CD4-positive, alpha-beta T cell treated with Interleukin-6 at 100 ng/mL for 8 hours (primary cell): ENCODE measurements around the gene FKBP1B.
"Not testable (repeated sequence)": the region's sequence is repeated elsewhere in the genome, so short reads cannot be mapped to it uniquely, and the experiment has no call there.

ENCODE experiments used
- DNase-seq: peaks from one replicate; pipeline ENCODE4 v3.0.0-alpha.2; 2020; ENCODE audit warnings: mixed read lengths, low spot score

Gene FKBP1B

DNA sequence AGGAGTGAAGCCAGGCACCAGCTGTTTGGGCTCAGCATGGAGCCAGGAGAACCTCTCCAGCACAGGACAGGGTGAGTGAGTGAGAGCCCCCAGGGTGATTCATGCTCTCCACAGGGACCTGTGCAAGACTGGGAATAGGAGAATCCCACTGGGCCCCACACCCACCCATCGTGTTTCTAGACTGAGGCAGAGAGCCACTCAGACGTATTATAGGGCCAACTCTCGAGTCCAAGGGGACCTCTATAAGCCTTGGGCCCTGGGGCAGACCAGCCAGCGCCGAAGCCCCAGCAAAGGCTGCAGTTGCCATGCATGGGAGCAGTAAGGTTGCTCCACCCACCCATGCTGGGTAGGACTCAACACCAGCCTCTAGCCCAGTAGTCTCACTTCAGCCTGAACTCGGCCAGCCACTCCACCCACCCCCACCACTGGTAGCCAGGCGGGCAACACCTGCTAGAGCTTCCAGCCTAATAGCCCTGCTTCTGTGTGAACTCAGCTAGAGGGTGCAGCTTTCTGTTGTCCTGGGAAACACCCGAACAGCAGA is 54.6 kb downstream of the FKBP1B start:
- no peak for DNase-seq

DNA sequence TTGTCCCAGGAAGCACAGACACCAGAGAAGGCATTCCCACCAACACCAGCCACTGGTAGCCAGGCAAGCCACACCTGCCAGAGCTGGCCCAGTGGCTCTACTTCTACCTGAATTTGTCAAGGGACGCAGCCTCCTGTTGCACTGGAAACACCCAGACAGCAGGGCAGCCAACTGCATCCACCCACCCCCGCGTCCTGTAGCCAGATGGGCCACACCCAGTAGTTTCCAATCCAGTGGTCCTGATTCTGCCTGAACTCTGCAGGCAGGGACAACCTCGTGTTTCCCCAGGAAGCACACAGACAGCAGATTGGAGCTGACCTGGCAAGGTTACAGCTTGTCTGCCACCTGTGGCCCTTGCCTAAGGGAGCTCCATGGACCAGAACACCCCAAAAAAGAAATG is 55.4 kb downstream of the FKBP1B start:
- DNase-seq: no peak

DNA sequence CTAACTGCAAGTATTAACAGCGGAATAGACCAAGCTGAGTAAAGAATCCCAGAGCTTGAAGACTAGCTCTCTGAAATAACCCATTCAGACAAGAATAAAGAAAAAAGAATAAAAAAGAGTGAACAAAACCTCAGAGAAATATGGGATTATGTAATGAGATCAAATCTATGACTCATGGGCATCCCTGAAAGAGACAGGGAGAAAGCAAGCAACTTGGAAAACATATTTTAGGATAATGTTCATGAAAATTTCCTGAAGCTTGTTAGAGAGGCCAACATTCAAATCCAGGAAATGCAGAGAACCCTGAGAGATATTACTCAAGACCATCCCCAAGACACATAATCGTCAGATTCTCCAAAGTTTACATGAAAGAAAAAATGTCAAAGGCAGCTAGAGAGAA is 56.3 kb downstream of the FKBP1B start:
- DNase-seq: no peak

DNA sequence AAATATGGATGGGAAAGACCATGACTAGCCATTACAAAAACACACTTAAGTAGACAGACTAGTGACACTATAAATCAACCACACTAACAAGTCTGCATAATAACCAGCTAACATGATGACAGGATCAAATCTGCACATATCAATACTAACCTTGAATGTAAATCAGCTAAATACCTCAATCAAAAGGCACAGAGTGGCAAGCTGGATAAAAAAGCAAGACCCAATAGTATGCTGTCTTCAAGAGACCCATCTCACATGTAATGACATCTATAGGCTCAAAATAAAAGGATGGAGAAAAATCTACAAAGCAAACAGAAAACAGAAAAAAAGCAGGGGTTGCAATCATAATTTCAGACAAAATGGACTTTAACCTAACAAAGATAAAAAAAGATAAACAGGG is 57.2 kb downstream of the FKBP1B start:
- DNase-seq: no peak

DNA sequence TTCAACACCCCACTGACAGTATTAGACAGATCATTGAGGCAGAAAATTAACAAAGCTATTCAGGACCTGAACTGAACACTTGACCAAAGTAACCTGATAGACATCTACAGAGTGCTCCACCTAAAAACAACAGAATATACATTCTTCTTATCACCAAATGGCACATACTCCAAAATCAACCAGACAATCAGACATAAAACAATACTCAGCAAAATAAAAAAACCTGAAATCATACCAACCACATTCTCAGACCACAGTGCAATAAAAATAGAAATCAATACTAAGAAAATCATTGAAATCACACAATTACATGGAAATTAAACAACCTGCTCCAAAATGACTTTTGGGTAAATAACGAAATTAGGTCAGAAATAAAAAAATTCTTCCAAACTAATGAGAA is 57.8 kb downstream of the FKBP1B start:
- no peak for DNase-seq

DNA sequence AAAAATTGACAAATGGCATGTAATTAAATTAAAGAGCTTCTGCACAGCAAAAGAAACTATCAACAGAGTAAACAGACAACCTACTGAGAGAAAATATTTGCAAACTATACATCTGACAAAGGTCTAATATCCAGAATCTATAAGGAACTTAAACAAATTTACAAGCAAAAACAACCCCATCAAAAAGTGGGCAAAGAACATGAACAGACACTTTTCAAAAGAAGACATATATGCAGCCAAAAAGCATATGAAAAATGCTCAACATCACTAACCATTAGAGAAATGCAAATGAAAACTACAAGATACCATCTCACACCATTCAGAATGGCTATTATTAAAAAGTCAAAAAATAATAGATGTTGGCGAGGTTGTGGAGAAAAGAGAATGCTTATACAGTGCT is 59.9 kb downstream of the FKBP1B start:
- not testable (repeated sequence) for DNase-seq

DNA sequence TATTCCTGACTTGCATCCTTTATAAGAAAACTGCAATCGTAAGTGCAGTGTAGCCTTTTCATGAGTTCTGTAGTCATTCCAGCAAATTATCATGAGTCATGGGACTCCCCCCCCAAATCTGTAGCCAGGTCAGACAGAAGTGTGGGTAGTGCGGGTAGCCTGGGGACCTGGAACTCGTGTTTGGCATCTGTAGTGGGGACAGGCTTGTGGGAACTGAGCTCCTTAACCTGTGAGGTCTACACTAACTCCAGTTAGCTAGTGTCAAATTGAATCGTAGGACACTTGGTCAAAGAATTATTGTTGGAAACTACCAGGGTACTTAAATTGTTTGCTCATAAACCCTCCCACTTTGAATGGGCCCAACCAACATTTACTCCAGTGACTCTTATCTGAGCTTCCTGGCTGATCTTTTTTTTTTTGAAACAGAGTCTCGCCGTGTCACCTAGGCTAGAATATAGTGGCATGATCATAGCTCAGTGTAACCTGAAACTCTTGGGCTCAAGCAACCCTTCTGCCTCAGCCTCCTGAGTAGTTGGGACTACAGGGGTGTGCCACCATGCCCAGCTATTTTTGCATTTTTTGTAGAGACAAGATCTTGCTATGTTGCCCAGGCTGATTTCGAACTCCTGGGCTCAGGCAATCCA is 61.2 kb downstream of the FKBP1B start:
- DNase-seq: no peak

DNA sequence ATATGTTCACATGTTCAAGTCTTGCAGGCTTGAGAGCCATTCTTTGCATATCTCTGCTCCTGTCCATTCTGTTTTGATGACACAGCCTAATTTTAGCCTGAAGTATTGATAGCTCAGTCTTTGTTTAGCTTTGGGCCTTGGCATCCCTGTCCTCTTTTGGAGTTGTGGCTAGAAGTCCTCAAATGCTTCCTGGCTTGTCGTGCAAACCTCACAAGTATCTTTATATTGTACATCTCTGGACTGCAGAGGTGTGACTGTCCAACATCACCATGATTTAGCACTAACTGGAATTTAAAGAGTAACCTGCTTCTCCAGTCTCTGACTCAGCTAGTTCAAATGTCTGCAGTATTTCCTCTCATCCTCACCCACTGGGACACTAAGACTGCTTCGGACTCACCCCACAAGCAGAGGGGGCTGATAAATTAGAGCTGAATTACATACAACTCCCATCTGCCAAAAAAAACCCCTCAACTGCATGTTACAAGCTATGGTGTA is 61.9 kb downstream of the FKBP1B start:
- DNase-seq: no peak
